WTC11 (cell line): ENCODE measurements around the gene RASSF4. TPM values are rescaled to one million over a fixed set of nuclear protein-coding genes. Genes with fewer than 3 reads are reported as not detected.
A peak's percentile ranks its signal among the peaks of the same experiment; 100 is the strongest.

ENCODE experiments used
- ATAC-seq: fragments of 200-7000 bp; cut with Tn5 transposase; 2 replicates; pipeline ENCODE4 v1.10.0; 2021; ENCODE audit warnings: mild to moderate bottlenecking, moderate library complexity
- CTCF ChIA-PET: fragments of 300-600 bp; sonication (Branson Sonifier 250); formaldehyde crosslinking; loops from one replicate; lab custom pipeline; 2021; ENCODE audit warnings: antibody characterized with exemption; lab: Charles Lee
- POLR2A ChIA-PET: fragments of 350-600 bp; sonication (Branson Sonifier 250); formaldehyde crosslinking; loops from one replicate; lab custom pipeline; 2021; ENCODE audit warnings: antibody characterized with exemption; lab: Charles Lee
- DNase-seq: peaks from one replicate; pipeline ENCODE4 v3.0.0; 2021; ENCODE audit warnings: low spot score
- H3K27ac Mint-ChIP-seq: 2 replicates; pipeline ENCODE4 v1.8.0; 2021; ENCODE audit warnings: mixed read lengths
- H3K27me3 Mint-ChIP-seq: 2 replicates; pipeline ENCODE4 v1.8.0; 2021; ENCODE audit warnings: low read depth, mild to moderate bottlenecking, moderate library complexity, mixed read lengths
- H3K36me3 Mint-ChIP-seq: 2 replicates; pipeline ENCODE4 v1.8.0; 2021; ENCODE audit warnings: mixed read lengths
- H3K4me1 Mint-ChIP-seq: 2 replicates; pipeline ENCODE4 v1.8.0; 2022; ENCODE audit warnings: mixed read lengths
- H3K4me3 Mint-ChIP-seq: 2 replicates; pipeline ENCODE4 v1.8.0; 2021; ENCODE audit warnings: mild to moderate bottlenecking, moderate library complexity, mixed read lengths
- H3K9me3 Mint-ChIP-seq: 2 replicates; pipeline ENCODE4 v1.8.0; 2021; ENCODE audit warnings: mixed read lengths
- CREM ChIP-seq: sonication (generic); formaldehyde crosslinking; IDR thresholded peaks from 2 replicates; pipeline ENCODE4 v1.8.1; 2022; ENCODE audit warnings: mild to moderate bottlenecking, missing genetic modification reagents, moderate library complexity
- CTCF ChIP-seq: fragments of 200-600 bp; IDR thresholded peaks from 2 replicates; pipeline ENCODE4 v1.8.0; 2022; ENCODE audit warnings: antibody characterized with exemption
- ELF4 ChIP-seq: sonication (generic); formaldehyde crosslinking; IDR thresholded peaks from 2 replicates; pipeline ENCODE4 v1.8.1; 2022; ENCODE audit warnings: low read depth, mild to moderate bottlenecking, moderate library complexity, missing genetic modification reagents
- GRHL2 ChIP-seq: fragments of 250-450 bp; sonication (Bioruptor Pico); IDR thresholded peaks from 2 replicates; pipeline ENCODE4 v1.8.0; 2022; ENCODE audit warnings: mild to moderate bottlenecking, moderate library complexity; ENCODE audit not compliant: insufficient replicate concordance, severe bottlenecking
- IRF2 ChIP-seq: sonication (generic); formaldehyde crosslinking; IDR thresholded peaks from 2 replicates; pipeline ENCODE4 v1.8.0; 2022; ENCODE audit warnings: low read depth, missing genetic modification reagents, borderline replicate concordance
- JUN ChIP-seq: sonication (generic); formaldehyde crosslinking; IDR thresholded peaks from 2 replicates; pipeline ENCODE4 v1.8.0; 2023; ENCODE audit warnings: mild to moderate bottlenecking, missing genetic modification reagents
- KAT7 ChIP-seq: sonication (generic); formaldehyde crosslinking; IDR thresholded peaks from 2 replicates; pipeline ENCODE4 v1.8.1; 2023; ENCODE audit warnings: missing genetic modification reagents, mild to moderate bottlenecking, borderline replicate concordance
- NFATC4 ChIP-seq: fragments of 250-450 bp; sonication (Bioruptor Pico); IDR thresholded peaks from 2 replicates; pipeline ENCODE4 v1.9.0; 2021; ENCODE audit warnings: mild to moderate bottlenecking
- NR1H2 ChIP-seq: sonication (generic); formaldehyde crosslinking; IDR thresholded peaks from 2 replicates; pipeline ENCODE4 v1.9.0; 2021; ENCODE audit warnings: mild to moderate bottlenecking, moderate library complexity, missing genetic modification reagents
- PREB ChIP-seq: sonication (generic); formaldehyde crosslinking; IDR thresholded peaks from 2 replicates; pipeline ENCODE4 v1.8.1; 2022; ENCODE audit warnings: mild to moderate bottlenecking, missing genetic modification reagents, moderate library complexity, borderline replicate concordance
- TEAD1 ChIP-seq: sonication (generic); formaldehyde crosslinking; IDR thresholded peaks from 2 replicates; pipeline ENCODE4 v1.8.0; 2022; ENCODE audit warnings: mild to moderate bottlenecking, missing genetic modification reagents
- TEAD4 ChIP-seq: sonication (generic); formaldehyde crosslinking; IDR thresholded peaks from 2 replicates; pipeline ENCODE4 v1.8.0; 2022; ENCODE audit warnings: mild to moderate bottlenecking, missing genetic modification reagents
- TP53 ChIP-seq: sonication (generic); formaldehyde crosslinking; IDR thresholded peaks from 2 replicates; pipeline ENCODE4 v1.8.1; 2023; ENCODE audit warnings: mild to moderate bottlenecking, missing genetic modification reagents
- ZBTB21 ChIP-seq: sonication (generic); formaldehyde crosslinking; IDR thresholded peaks from 2 replicates; pipeline ENCODE4 v1.8.1; 2023; ENCODE audit warnings: mild to moderate bottlenecking, missing genetic modification reagents, borderline replicate concordance
- ZNF263 ChIP-seq: sonication (generic); formaldehyde crosslinking; IDR thresholded peaks from 2 replicates; pipeline ENCODE4 v1.8.1; 2022; ENCODE audit warnings: low read depth, mild to moderate bottlenecking, moderate library complexity, missing genetic modification reagents
- total RNA-seq: library from RNA; stranded (reverse); gene quantifications from 3 replicates; pipeline ENCODE4 v1.2.3, GENCODE V29; 2021
- TF ChIP-seq, protein P1 (sequence below): sonication (generic); formaldehyde crosslinking; IDR thresholded peaks from 2 replicates; pipeline ENCODE4 v1.8.1; 2023; ENCODE audit warnings: mild to moderate bottlenecking, missing genetic modification reagents, borderline replicate concordance
- TF ChIP-seq, protein P2 (sequence below): sonication (generic); formaldehyde crosslinking; IDR thresholded peaks from 2 replicates; pipeline ENCODE4 v1.8.1; 2023; ENCODE audit warnings: mild to moderate bottlenecking, missing genetic modification reagents
- TF ChIP-seq, protein P3 (sequence below): sonication (generic); formaldehyde crosslinking; IDR thresholded peaks from 2 replicates; pipeline ENCODE4 v1.8.1; 2022; ENCODE audit warnings: low read depth, mild to moderate bottlenecking, moderate library complexity, missing genetic modification reagents, borderline replicate concordance
- TF ChIP-seq, protein P4 (sequence below): sonication (generic); formaldehyde crosslinking; IDR thresholded peaks from 2 replicates; pipeline ENCODE4 v1.8.1; 2023; ENCODE audit warnings: mild to moderate bottlenecking, missing genetic modification reagents

The RASSF4 gene
- total RNA-seq, 1 experiment from 2014 or later, result 15.7 TPM

- no peak for ATAC-seq
These were observed 2.5 kb downstream of the RASSF4 start for GRCh38 chr10:44961931-44962750.

GRCh38 chr10:44962870-44963738, 3.5 kb downstream of the RASSF4 start:
- DNase-seq (peak; percentile 59), ATAC-seq (peak; percentile 6)
- Mint-ChIP-seq H3K4me1 (peaks cover 85% of the 10 kb centered on the region), H3K4me3 (peak overlapping the region; percentile 20), H3K27me3 (peaks cover 10% of the 10 kb centered on the region), H3K9me3 (no peaks in the 10 kb centered on the region), H3K27ac (peak overlapping the region; percentile 69), H3K36me3 (no peaks in the 10 kb centered on the region; the same call in 1 of the 2 replicates)
- POLR2A ChIA-PET, result interaction anchor here (1.5 kb wide), 1 partner anchor 10 kb away, joined by 5 read pairs; no protein-coding TSS in a partner anchor
- CTCF ChIA-PET, result interaction anchor here (1.0 to 7.3 kb wide), 10 partner anchors 10 to 105 kb away, joined by 3 to 74 read pairs (median 5); partner anchors contain the start of gene DEPP1
- TF ChIP-seq KAT7 (CRISPR knock-in tag), result no peak
- TF ChIP-seq, protein P1, sequence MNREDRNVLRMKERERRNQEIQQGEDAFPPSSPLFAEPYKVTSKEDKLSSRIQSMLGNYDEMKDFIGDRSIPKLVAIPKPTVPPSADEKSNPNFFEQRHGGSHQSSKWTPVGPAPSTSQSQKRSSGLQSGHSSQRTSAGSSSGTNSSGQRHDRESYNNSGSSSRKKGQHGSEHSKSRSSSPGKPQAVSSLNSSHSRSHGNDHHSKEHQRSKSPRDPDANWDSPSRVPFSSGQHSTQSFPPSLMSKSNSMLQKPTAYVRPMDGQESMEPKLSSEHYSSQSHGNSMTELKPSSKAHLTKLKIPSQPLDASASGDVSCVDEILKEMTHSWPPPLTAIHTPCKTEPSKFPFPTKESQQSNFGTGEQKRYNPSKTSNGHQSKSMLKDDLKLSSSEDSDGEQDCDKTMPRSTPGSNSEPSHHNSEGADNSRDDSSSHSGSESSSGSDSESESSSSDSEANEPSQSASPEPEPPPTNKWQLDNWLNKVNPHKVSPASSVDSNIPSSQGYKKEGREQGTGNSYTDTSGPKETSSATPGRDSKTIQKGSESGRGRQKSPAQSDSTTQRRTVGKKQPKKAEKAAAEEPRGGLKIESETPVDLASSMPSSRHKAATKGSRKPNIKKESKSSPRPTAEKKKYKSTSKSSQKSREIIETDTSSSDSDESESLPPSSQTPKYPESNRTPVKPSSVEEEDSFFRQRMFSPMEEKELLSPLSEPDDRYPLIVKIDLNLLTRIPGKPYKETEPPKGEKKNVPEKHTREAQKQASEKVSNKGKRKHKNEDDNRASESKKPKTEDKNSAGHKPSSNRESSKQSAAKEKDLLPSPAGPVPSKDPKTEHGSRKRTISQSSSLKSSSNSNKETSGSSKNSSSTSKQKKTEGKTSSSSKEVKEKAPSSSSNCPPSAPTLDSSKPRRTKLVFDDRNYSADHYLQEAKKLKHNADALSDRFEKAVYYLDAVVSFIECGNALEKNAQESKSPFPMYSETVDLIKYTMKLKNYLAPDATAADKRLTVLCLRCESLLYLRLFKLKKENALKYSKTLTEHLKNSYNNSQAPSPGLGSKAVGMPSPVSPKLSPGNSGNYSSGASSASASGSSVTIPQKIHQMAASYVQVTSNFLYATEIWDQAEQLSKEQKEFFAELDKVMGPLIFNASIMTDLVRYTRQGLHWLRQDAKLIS (CRISPR knock-in tag), result no peak
- no peak for TF ChIP-seq IRF2 (CRISPR knock-in tag)
- no peak for TF ChIP-seq NR1H2 (CRISPR knock-in tag)
- no peak for TF ChIP-seq ZNF263 (CRISPR knock-in tag)
- TF ChIP-seq, protein P2, sequence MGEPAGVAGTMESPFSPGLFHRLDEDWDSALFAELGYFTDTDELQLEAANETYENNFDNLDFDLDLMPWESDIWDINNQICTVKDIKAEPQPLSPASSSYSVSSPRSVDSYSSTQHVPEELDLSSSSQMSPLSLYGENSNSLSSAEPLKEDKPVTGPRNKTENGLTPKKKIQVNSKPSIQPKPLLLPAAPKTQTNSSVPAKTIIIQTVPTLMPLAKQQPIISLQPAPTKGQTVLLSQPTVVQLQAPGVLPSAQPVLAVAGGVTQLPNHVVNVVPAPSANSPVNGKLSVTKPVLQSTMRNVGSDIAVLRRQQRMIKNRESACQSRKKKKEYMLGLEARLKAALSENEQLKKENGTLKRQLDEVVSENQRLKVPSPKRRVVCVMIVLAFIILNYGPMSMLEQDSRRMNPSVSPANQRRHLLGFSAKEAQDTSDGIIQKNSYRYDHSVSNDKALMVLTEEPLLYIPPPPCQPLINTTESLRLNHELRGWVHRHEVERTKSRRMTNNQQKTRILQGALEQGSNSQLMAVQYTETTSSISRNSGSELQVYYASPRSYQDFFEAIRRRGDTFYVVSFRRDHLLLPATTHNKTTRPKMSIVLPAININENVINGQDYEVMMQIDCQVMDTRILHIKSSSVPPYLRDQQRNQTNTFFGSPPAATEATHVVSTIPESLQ (CRISPR knock-in tag), result no peak
- TF ChIP-seq TP53, result no peak

More at GRCh38 chr10:44961931-44962750, 2.5 kb downstream of the RASSF4 start:
- H3K36me3 Mint-ChIP-seq, result no peaks in the 10 kb centered on the region; the same call in 1 of the 2 replicates
- H3K27ac Mint-ChIP-seq, result peak overlapping the region; percentile 54
- CTCF ChIA-PET, result interaction anchor here (1.6 to 7.3 kb wide), 3 partner anchors 11 to 41 kb away, joined by 5 to 74 read pairs (median 24); no protein-coding TSS in a partner anchor
- no peaks in the 10 kb centered on the region for H3K9me3 Mint-ChIP-seq
- H3K4me3 Mint-ChIP-seq, result no peak overlapping the region
- DNase-seq, result no peak
- TF ChIP-seq TEAD1 (CRISPR knock-in tag) (no peak), GRHL2 (CRISPR knock-in tag) (no peak), NFATC4 (no peak), ZBTB21 (CRISPR knock-in tag) (no peak), JUN (CRISPR knock-in tag) (no peak), ELF4 (no peak), TEAD4 (CRISPR knock-in tag) (no peak), CTCF (no peak), CREM (CRISPR knock-in tag) (no peak), PREB (CRISPR knock-in tag) (no peak)
- TF ChIP-seq, protein P3, sequence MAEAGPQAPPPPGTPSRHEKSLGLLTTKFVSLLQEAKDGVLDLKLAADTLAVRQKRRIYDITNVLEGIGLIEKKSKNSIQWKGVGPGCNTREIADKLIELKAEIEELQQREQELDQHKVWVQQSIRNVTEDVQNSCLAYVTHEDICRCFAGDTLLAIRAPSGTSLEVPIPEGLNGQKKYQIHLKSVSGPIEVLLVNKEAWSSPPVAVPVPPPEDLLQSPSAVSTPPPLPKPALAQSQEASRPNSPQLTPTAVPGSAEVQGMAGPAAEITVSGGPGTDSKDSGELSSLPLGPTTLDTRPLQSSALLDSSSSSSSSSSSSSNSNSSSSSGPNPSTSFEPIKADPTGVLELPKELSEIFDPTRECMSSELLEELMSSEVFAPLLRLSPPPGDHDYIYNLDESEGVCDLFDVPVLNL (CRISPR knock-in tag), result no peak
- TF ChIP-seq, protein P4, sequence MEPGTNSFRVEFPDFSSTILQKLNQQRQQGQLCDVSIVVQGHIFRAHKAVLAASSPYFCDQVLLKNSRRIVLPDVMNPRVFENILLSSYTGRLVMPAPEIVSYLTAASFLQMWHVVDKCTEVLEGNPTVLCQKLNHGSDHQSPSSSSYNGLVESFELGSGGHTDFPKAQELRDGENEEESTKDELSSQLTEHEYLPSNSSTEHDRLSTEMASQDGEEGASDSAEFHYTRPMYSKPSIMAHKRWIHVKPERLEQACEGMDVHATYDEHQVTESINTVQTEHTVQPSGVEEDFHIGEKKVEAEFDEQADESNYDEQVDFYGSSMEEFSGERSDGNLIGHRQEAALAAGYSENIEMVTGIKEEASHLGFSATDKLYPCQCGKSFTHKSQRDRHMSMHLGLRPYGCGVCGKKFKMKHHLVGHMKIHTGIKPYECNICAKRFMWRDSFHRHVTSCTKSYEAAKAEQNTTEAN (CRISPR knock-in tag), result no peak
- peaks cover 80% of the 10 kb centered on the region for H3K4me1 Mint-ChIP-seq
- peaks cover 10% of the 10 kb centered on the region for H3K27me3 Mint-ChIP-seq
- POLR2A ChIA-PET, result no interaction called here
